SH-SY5Y (cell line): Measurements from ENCODE around the gene VAPA.

Experiments
- GATA2 ChIP-seq: IDR thresholded peaks from 2 replicates; pipeline ENCODE4 v1.6.1; 2011; ENCODE audit warnings: mild to moderate bottlenecking, low read depth, low read length
- GATA3 ChIP-seq: IDR thresholded peaks from 2 replicates; pipeline ENCODE4 v1.6.1; 2011; ENCODE audit warnings: low read depth, mild to moderate bottlenecking, low read length, moderate library complexity

GRCh38 chr18:9984080-9984479 lies 70.3 kb downstream of the VAPA start:
- TF ChIP-seq GATA2 (no peak), GATA3 (no peak)
